GM19193 (cell line): ENCODE measurements around the gene PPARD.

ENCODE experiments used
- POLR2A ChIP-seq: IDR thresholded peaks from 4 replicates; pipeline ENCODE4 v1.6.1; 2011; ENCODE audit not compliant: insufficient read depth, insufficient read length; ENCODE audit errors: extremely low read depth

PPARD gene

DNA sequence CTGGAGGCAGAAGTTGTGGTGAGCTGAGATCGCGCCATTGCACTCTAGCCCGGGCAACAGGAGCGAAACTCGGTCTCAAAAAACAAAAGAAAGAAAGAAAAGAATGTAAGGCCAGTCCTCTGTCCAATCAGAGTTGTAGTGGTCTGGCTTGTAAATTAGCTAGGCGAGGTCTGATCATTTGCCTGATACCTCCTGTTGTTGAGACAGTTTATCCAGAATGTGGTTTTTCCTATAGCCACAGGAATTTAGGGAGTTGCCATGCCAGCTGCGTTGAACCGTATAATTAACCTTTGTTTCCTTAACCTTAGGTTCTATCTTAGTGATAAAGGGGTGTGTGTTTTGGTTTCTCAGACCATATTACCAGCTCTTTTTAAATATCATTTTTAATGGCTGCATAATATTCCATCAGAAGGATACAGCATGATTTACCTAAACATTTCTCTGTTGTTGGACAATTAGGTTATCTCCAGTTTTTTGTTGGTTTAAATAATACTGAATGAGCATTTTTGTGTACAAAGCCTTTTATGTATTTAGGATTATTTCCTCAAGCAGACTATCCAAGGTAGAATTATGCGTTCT, 11.7 kb upstream of the PPARD start:
- TF ChIP-seq POLR2A: no peak

DNA sequence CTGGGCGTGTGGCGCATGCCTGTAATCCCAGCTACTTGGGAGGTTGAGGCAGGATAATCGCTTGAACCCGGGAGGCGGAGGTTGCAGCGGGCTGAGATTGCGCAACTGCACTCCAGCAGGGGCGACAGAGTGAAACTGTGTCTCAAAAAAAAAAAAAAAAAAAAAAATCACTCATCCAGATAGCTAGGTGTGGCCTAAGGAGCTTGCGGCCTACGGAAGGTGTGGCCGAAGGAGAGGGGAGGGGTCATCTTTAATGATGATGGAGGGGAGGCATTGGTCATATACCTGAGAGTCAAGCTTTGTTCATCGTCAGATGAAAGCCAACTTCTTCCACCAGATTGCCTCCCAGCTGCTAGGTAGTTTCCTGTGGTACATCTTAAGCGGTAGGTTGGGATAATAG, 801 bp upstream of the PPARD start:
- no peak for TF ChIP-seq POLR2A

- TF ChIP-seq POLR2A: no peak
Observed at GRCh38 chr6:35343092-35343834, 905 bp downstream of the PPARD start.

GRCh38 chr6:35343835-35344550, 1.6 kb downstream of the PPARD start:
- TF ChIP-seq POLR2A: no peak

GRCh38 chr6:35351422-35351821, 9.1 kb downstream of the PPARD start:
- no peak for TF ChIP-seq POLR2A

DNA sequence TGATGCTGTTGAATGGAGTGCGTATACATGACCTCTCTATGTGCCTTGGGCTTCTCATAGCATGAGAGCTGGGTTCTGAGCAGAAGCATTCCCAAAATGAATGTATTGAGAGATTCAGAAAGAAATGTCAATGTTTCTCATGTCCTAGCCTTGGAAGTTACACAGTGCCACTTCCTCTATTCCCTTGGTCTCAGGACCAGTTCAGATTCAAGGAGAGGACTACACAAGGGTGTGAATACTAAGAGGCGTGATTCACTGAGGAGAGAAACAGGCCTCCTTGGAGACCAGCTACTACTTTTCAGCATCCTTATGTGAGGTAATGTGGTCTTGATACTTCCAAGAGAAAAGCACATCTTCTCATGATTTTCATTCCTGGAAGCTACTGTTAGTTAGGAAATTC, 10.4 kb downstream of the PPARD start:
- TF ChIP-seq POLR2A: no peak

DNA sequence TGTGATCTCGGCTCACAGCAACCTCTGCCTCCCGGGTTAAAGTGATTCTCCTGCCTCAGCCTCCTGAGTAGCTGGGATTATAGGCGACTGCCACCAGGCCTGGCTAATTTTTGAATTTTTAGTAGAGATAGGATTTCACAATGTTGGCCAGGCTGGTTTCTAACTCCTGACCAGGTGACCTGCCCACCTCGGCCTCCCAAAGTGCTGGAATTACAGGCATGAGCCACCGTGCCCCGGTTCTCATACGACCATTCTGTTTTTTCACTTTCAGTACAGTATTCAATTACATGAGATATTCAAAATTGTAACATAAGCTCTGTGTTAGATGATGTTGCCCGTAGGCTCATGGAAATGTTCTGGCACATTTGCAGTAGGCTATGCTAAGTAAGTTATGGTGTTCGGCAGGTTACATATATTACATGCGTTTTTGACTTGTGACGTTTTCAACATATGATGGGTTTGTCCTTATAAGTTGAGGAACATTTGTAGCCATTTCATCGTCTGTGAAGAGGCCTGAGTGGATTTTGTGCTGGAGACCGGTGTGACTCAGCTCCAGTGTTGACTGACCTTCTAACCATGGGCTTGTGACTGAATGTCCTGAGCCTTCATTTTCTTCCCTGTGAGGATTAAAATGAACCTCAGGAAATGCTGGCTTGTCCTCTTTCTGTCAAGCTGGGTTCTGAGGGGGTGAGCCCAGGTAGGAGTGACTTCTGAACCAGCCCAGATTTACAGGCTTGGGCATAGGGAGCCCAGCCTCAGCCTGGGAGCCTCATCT, 12.2 kb downstream of the PPARD start:
- no peak for TF ChIP-seq POLR2A

GRCh38 chr6:35356391-35356790, 14.0 kb downstream of the PPARD start:
- no peak for TF ChIP-seq POLR2A

GRCh38 chr6:35357677-35358076, 15.3 kb downstream of the PPARD start:
- no peak for TF ChIP-seq POLR2A

GRCh38 chr6:35358086-35358485, 15.7 kb downstream of the PPARD start:
- TF ChIP-seq POLR2A: no peak

GRCh38 chr6:35359346-35359743, 17.0 kb downstream of the PPARD start:
- TF ChIP-seq POLR2A: no peak

- TF ChIP-seq POLR2A: no peak
Observed at GRCh38 chr6:35359744-35360348, 17.5 kb downstream of the PPARD start.

GRCh38 chr6:35360349-35361138, 18.2 kb downstream of the PPARD start:
- TF ChIP-seq POLR2A: no peak

DNA sequence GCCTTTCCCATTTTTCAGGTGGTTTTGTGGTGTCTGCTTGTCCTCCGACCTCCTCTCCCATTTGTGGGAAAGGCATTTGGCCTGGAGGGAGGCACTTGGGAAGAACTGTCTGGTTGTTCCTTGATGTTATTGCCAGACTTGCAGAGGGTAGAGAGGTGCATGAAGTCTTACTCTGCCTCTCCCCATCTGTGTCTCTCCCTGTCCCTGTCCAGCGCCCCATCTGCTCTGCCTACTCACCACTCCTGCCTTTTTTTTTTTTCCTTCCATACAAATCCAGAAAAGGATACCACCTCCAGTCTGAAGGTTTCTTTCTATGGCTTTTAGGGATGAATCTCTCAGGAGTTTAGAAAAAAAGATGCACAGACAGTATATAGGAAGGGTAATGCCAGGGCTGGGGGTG, 19.8 kb downstream of the PPARD start:
- TF ChIP-seq POLR2A: no peak
